Loucy (cell line): ENCODE data around the gene SPEM1.

Source experiments
- H2AFZ ChIP-seq: fragments of 200-600 bp; sonication (generic); 2 replicates; pipeline ENCODE4 v1.6.0; 2016; ENCODE audit warnings: antibody characterized with exemption, mild to moderate bottlenecking, low read length, moderate library complexity
- H3F3A ChIP-seq: fragments of 200-600 bp; 2 replicates; pipeline ENCODE4 v1.6.0; 2016; ENCODE audit warnings: antibody characterized with exemption, low read depth, mild to moderate bottlenecking
- H3K27me3 ChIP-seq: fragments of 200-600 bp; sonication (generic); 2 replicates; pipeline ENCODE4 v1.6.1; 2014; ENCODE audit warnings: low read length, mild to moderate bottlenecking; ENCODE audit not compliant: insufficient read depth, poor library complexity, severe bottlenecking
- H3K36me3 ChIP-seq: fragments of 200-600 bp; sonication (generic); 2 replicates; pipeline ENCODE4 v1.6.1; 2016; ENCODE audit warnings: low read length; ENCODE audit not compliant: insufficient read depth
- H3K4me1 ChIP-seq: fragments of 200-600 bp; sonication (generic); 2 replicates; pipeline ENCODE4 v1.5.1; 2014; ENCODE audit warnings: low read length, mild to moderate bottlenecking; ENCODE audit not compliant: insufficient read depth, poor library complexity, severe bottlenecking
- H3K4me2 ChIP-seq: fragments of 200-600 bp; sonication (generic); 2 replicates; pipeline ENCODE4 v1.6.0; 2014; ENCODE audit warnings: antibody characterized with exemption, low read length, low read depth, mild to moderate bottlenecking; ENCODE audit not compliant: poor library complexity, severe bottlenecking
- H3K4me3 ChIP-seq: fragments of 200-600 bp; sonication (generic); 2 replicates; pipeline ENCODE4 v1.5.1; 2014; ENCODE audit warnings: low read length, mild to moderate bottlenecking, mixed read lengths; ENCODE audit not compliant: poor library complexity, severe bottlenecking
- H3K79me2 ChIP-seq: fragments of 200-600 bp; sonication (generic); 2 replicates; pipeline ENCODE4 v1.6.1; 2014; ENCODE audit warnings: low read length; ENCODE audit not compliant: insufficient read depth
- H3K9ac ChIP-seq: fragments of 200-600 bp; sonication (generic); 2 replicates; pipeline ENCODE4 v1.6.0; 2014; ENCODE audit warnings: mild to moderate bottlenecking, low read depth, low read length, moderate library complexity; ENCODE audit not compliant: poor library complexity, severe bottlenecking
- H3K9me2 ChIP-seq: fragments of 200-600 bp; sonication (generic); replicated peaks from 2 replicates; pipeline ENCODE4 v1.6.1; 2016; ENCODE audit warnings: low read depth, low read length, mixed read lengths
- H3K9me3 ChIP-seq: fragments of 200-600 bp; sonication (generic); 2 replicates; pipeline ENCODE4 v1.6.1; 2014; ENCODE audit warnings: mild to moderate bottlenecking, antibody characterized with exemption, low read length, low read depth; ENCODE audit not compliant: insufficient read depth
- H4K20me1 ChIP-seq: fragments of 200-600 bp; sonication (generic); 2 replicates; pipeline ENCODE4 v1.6.0; 2014; ENCODE audit warnings: antibody characterized with exemption, low read length, mild to moderate bottlenecking; ENCODE audit not compliant: insufficient read depth, poor library complexity, severe bottlenecking
- EZH2phosphoT487 ChIP-seq: fragments of 200-600 bp; IDR thresholded peaks from 2 replicates; pipeline ENCODE4 v1.6.1; 2018; ENCODE audit warnings: antibody characterized with exemption, mild to moderate bottlenecking, moderate library complexity, borderline replicate concordance
- TF ChIP-seq, protein P1 (sequence below): fragments of 200-600 bp; sonication (generic); conservative IDR thresholded peaks from 2 replicates; pipeline ENCODE4 v1.5.1; 2014; ENCODE audit warnings: mild to moderate bottlenecking, antibody characterized with exemption, low read length

SPEM1 gene

GRCh38 chr17:7382901-7383300 lies 37.2 kb upstream of the SPEM1 start:
- TF ChIP-seq, protein P1, sequence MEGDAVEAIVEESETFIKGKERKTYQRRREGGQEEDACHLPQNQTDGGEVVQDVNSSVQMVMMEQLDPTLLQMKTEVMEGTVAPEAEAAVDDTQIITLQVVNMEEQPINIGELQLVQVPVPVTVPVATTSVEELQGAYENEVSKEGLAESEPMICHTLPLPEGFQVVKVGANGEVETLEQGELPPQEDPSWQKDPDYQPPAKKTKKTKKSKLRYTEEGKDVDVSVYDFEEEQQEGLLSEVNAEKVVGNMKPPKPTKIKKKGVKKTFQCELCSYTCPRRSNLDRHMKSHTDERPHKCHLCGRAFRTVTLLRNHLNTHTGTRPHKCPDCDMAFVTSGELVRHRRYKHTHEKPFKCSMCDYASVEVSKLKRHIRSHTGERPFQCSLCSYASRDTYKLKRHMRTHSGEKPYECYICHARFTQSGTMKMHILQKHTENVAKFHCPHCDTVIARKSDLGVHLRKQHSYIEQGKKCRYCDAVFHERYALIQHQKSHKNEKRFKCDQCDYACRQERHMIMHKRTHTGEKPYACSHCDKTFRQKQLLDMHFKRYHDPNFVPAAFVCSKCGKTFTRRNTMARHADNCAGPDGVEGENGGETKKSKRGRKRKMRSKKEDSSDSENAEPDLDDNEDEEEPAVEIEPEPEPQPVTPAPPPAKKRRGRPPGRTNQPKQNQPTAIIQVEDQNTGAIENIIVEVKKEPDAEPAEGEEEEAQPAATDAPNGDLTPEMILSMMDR: no peak
- TF ChIP-seq EZH2phosphoT487: no peak

DNA sequence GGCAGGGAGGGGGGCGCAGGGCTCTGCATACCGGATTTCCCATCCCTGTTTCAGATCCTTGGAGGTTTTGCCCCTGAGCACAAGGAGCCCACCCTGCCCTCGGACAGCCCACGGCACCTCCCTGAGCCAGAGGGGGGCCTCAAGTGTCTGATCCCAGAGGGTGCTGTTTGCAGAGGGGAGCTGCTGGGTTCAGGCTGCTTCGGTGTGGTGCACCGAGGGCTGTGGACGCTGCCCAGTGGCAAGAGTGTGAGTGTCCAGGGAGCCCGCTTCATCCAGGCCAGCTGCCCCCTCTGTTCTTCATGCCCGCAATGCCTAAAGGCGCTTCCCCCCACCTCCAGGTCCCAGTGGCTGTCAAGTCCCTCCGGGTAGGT lies 36.8 kb upstream of the SPEM1 start:
- H3K4me1 ChIP-seq: no peaks in the 10 kb centered on the region
- H4K20me1 ChIP-seq: no peaks in the 10 kb centered on the region
- H2AFZ ChIP-seq: no peak overlapping the region
- no peaks in the 10 kb centered on the region for H3K27me3 ChIP-seq
- no peak overlapping the region for H3K9ac ChIP-seq
- TF ChIP-seq, protein P1: no peak
- no peak for TF ChIP-seq EZH2phosphoT487
- no peaks in the 10 kb centered on the region for H3K79me2 ChIP-seq
- H3K36me3 ChIP-seq: no peaks in the 10 kb centered on the region
- no peaks in the 10 kb centered on the region for H3K9me3 ChIP-seq
- H3K4me3 ChIP-seq: no peak overlapping the region
- no peaks in the 10 kb centered on the region for H3F3A ChIP-seq
- no peak overlapping the region for H3K4me2 ChIP-seq
- no peaks in the 10 kb centered on the region for H3K9me2 ChIP-seq

More at GRCh38 chr17:7382901-7383300, 37.2 kb upstream of the SPEM1 start:
- H3K4me2 ChIP-seq: no peak overlapping the region
- H3K36me3 ChIP-seq: no peaks in the 10 kb centered on the region
- H3K27me3 ChIP-seq: no peaks in the 10 kb centered on the region
- no peaks in the 10 kb centered on the region for H3K79me2 ChIP-seq
- no peaks in the 10 kb centered on the region for H3F3A ChIP-seq
- no peak overlapping the region for H3K9ac ChIP-seq
- H3K9me3 ChIP-seq: no peaks in the 10 kb centered on the region
- H3K9me2 ChIP-seq: no peaks in the 10 kb centered on the region
- no peaks in the 10 kb centered on the region for H3K4me1 ChIP-seq
- H4K20me1 ChIP-seq: no peaks in the 10 kb centered on the region
- H2AFZ ChIP-seq: no peak overlapping the region
- H3K4me3 ChIP-seq: no peak overlapping the region

- Histone ChIP-seq H3K9ac (no peak overlapping the region), H4K20me1 (no peaks in the 10 kb centered on the region), H2AFZ (peak overlapping the region; percentile 59; the same call in 1 of the 2 replicates)
Measured at GRCh38 chr17:7383742-7384488, 36.2 kb upstream of the SPEM1 start.

More at GRCh38 chr17:7383742-7384488, 36.2 kb upstream of the SPEM1 start:
- H3K9me3 ChIP-seq: no peaks in the 10 kb centered on the region
- no peaks in the 10 kb centered on the region for H3K9me2 ChIP-seq
- H3F3A ChIP-seq: no peaks in the 10 kb centered on the region
- H3K4me2 ChIP-seq: peak overlapping the region; percentile 54
- H3K36me3 ChIP-seq: no peaks in the 10 kb centered on the region
- H3K79me2 ChIP-seq: no peaks in the 10 kb centered on the region
- no peaks in the 10 kb centered on the region for H3K4me1 ChIP-seq
- no peaks in the 10 kb centered on the region for H3K27me3 ChIP-seq
- TF ChIP-seq EZH2phosphoT487: no peak
- TF ChIP-seq, protein P1: no peak
- H3K4me3 ChIP-seq: peak overlapping the region; percentile 57
